H9 (cell line): Measurements from ENCODE around the gene SLC4A5. TPM values are rescaled to one million over a fixed set of nuclear protein-coding genes. Genes with fewer than 3 reads are reported as not detected.

Experiments used
- DNase-seq: peaks from one replicate; pipeline ENCODE4 v3.0.0-alpha.2; 2017
- H2AFZ ChIP-seq: one replicate; pipeline ENCODE4 v1.6.1; 2013; ENCODE audit warnings: mild to moderate bottlenecking, low read length, control low read depth, moderate library complexity
- H2AK5ac ChIP-seq: 2 replicates; pipeline ENCODE4 v1.6.1; 2013; ENCODE audit warnings: low read length, control low read depth, mixed read lengths; ENCODE audit not compliant: insufficient read length
- H2BK120ac ChIP-seq: one replicate; pipeline ENCODE4 v1.6.1; 2013; ENCODE audit warnings: low read depth, mild to moderate bottlenecking, low read length, control low read depth, inconsistent platforms; ENCODE audit not compliant: poor library complexity, severe bottlenecking
- H2BK12ac ChIP-seq: 2 replicates; pipeline ENCODE4 v1.6.1; 2013; ENCODE audit warnings: low read length, control low read depth, mixed read lengths, low read depth; ENCODE audit not compliant: insufficient read length
- H2BK15ac ChIP-seq: 2 replicates; pipeline ENCODE4 v1.6.1; 2013; ENCODE audit warnings: low read depth, low read length, control low read depth
- H2BK20ac ChIP-seq: one replicate; pipeline ENCODE4 v1.6.1; 2013; ENCODE audit warnings: low read depth, mild to moderate bottlenecking, low read length, control low read depth, inconsistent platforms; ENCODE audit not compliant: poor library complexity, severe bottlenecking
- H2BK5ac ChIP-seq: 2 replicates; pipeline ENCODE4 v1.6.1; 2013; ENCODE audit warnings: low read length, control low read depth, mixed read lengths; ENCODE audit not compliant: insufficient read length
- H3K14ac ChIP-seq: 2 replicates; pipeline ENCODE4 v1.6.1; 2013; ENCODE audit warnings: low read length, control low read depth; ENCODE audit not compliant: insufficient read depth
- H3K18ac ChIP-seq: 2 replicates; pipeline ENCODE4 v1.6.1; 2013; ENCODE audit warnings: low read depth, mild to moderate bottlenecking, mixed read lengths, low read length, control low read depth; ENCODE audit not compliant: insufficient read length
- H3K23ac ChIP-seq: 2 replicates; pipeline ENCODE4 v1.6.1; 2013; ENCODE audit warnings: low read length, control low read depth, mixed read lengths, low read depth; ENCODE audit not compliant: insufficient read length
- H3K23me2 ChIP-seq: 2 replicates; pipeline ENCODE4 v1.6.1; 2013; ENCODE audit warnings: low read depth, mild to moderate bottlenecking, mixed read lengths, low read length, control low read depth; ENCODE audit not compliant: insufficient read length, poor library complexity, severe bottlenecking
- H3K27ac ChIP-seq: 2 replicates; pipeline ENCODE4 v1.5.1; 2013; ENCODE audit warnings: low read length, control low read depth, mixed read lengths, low read depth; ENCODE audit not compliant: insufficient read length
- H3K27me3 ChIP-seq: 2 replicates; pipeline ENCODE4 v1.6.1; 2013; ENCODE audit warnings: low read length, control low read depth, inconsistent platforms; ENCODE audit not compliant: insufficient read depth
- H3K4ac ChIP-seq: 2 replicates; pipeline ENCODE4 v1.6.1; 2013; ENCODE audit warnings: low read depth, mild to moderate bottlenecking, control low read depth, inconsistent platforms, low read length, moderate library complexity
- H3K4me1 ChIP-seq: 2 replicates; pipeline ENCODE4 v1.6.1; 2013; ENCODE audit warnings: low read length, control low read depth, inconsistent platforms; ENCODE audit not compliant: insufficient read depth
- H3K4me2 ChIP-seq: 2 replicates; pipeline ENCODE4 v1.6.1; 2013; ENCODE audit warnings: low read length, control low read depth, mixed read lengths; ENCODE audit not compliant: insufficient read length, insufficient read depth
- H3K56ac ChIP-seq: 2 replicates; pipeline ENCODE4 v1.6.1; 2013; ENCODE audit warnings: low read depth, mild to moderate bottlenecking, mixed read lengths, low read length, control low read depth; ENCODE audit not compliant: insufficient read length
- H3K79me1 ChIP-seq: 2 replicates; pipeline ENCODE4 v1.6.1; 2013; ENCODE audit warnings: low read depth, mild to moderate bottlenecking, moderate library complexity, low read length, control low read depth, inconsistent platforms; ENCODE audit not compliant: insufficient read depth, poor library complexity, severe bottlenecking
- H3K79me2 ChIP-seq: 2 replicates; pipeline ENCODE4 v1.6.1; 2013; ENCODE audit warnings: low read length, control low read depth, inconsistent platforms; ENCODE audit not compliant: insufficient read depth
- H3K9ac ChIP-seq: 2 replicates; pipeline ENCODE4 v1.6.1; 2013; ENCODE audit warnings: low read length, control low read depth, mixed read lengths; ENCODE audit not compliant: insufficient read length; ENCODE audit errors: extremely low read depth
- H3K9me3 ChIP-seq: one replicate; pipeline ENCODE4 v1.6.1; 2013; ENCODE audit warnings: low read depth, low read length, inconsistent platforms; ENCODE audit not compliant: control insufficient read depth
- H3T11ph ChIP-seq: one replicate; pipeline ENCODE4 v1.6.1; 2013; ENCODE audit warnings: mild to moderate bottlenecking, low read length, control low read depth, inconsistent platforms
- H4K20me1 ChIP-seq: one replicate; pipeline ENCODE4 v1.6.1; 2013; ENCODE audit not compliant: control insufficient read depth, insufficient read length, insufficient read depth
- H4K5ac ChIP-seq: 2 replicates; pipeline ENCODE4 v1.6.1; 2013; ENCODE audit warnings: low read depth, mild to moderate bottlenecking, mixed read lengths, low read length, control low read depth; ENCODE audit not compliant: insufficient read length
- H4K8ac ChIP-seq: replicated peaks from 2 replicates; pipeline ENCODE4 v1.6.1; 2013; ENCODE audit warnings: low read length, control low read depth, mixed read lengths, low read depth; ENCODE audit not compliant: insufficient read length
- H4K91ac ChIP-seq: 2 replicates; pipeline ENCODE4 v1.6.1; 2013; ENCODE audit warnings: low read depth, mild to moderate bottlenecking, moderate library complexity, mixed read lengths, low read length, control low read depth; ENCODE audit not compliant: insufficient read length
- H3K27ac Mint-ChIP-seq, 3 experiments: 2 replicates in 2 of 3; 3 replicates in 1 of 3; pipeline ENCODE4 v1.8.0; 2020 to 2021; ENCODE audit warnings: mixed read lengths in 3 of 3, mild to moderate bottlenecking in 1 of 3, moderate library complexity in 1 of 3
- H3K27me3 Mint-ChIP-seq: 2 replicates; pipeline ENCODE4 v1.8.0; 2021; ENCODE audit warnings: low read depth, mild to moderate bottlenecking, moderate library complexity, mixed read lengths
- H3K36me3 Mint-ChIP-seq, 3 experiments: 2 replicates in 2 of 3; 3 replicates in 1 of 3; pipeline ENCODE4 v1.8.0; 2020 to 2021; ENCODE audit warnings: low read depth in 3 of 3, mixed read lengths in 3 of 3; ENCODE audit not compliant: insufficient read depth in 1 of 3
- H3K4me1 Mint-ChIP-seq, 2 experiments: 2 replicates each; pipeline ENCODE4 v1.8.0; 2020; ENCODE audit warnings: mixed read lengths in 2 of 2
- H3K4me3 Mint-ChIP-seq, 2 experiments: 2 replicates in 1 of 2; 3 replicates in 1 of 2; pipeline ENCODE4 v1.8.0; 2020 to 2021; ENCODE audit warnings: mild to moderate bottlenecking in 2 of 2, mixed read lengths in 2 of 2, moderate library complexity in 1 of 2
- H3K9me3 Mint-ChIP-seq, 2 experiments: 2 replicates in 1 of 2; 3 replicates in 1 of 2; pipeline ENCODE4 v1.8.0; 2020; ENCODE audit warnings: mild to moderate bottlenecking in 2 of 2, mixed read lengths in 2 of 2, moderate library complexity in 1 of 2
- CTCF ChIP-seq: fragments of 200-600 bp; sonication (generic); conservative IDR thresholded peaks from 3 replicates; pipeline ENCODE4 v1.8.0; 2021; ENCODE audit warnings: antibody characterized with exemption, mild to moderate bottlenecking
- WGBS: extraction: QIAGEN DNeasy Blood & Tissue Kit; methylation state at CpG from one replicate; pipeline ENCODE4 v1.1.7; 2013; ENCODE audit warnings: missing lambda C conversion rate, low lambda C conversion rate, mixed read lengths; ENCODE audit not compliant: insufficient read length; ENCODE audit errors: extremely low coverage; 5-methylcytosine and 5-hydroxymethylcytosine counted together
- total RNA-seq: library from RNA; stranded (reverse); gene quantifications from 2 replicates; pipeline ENCODE4 v1.2.1, GENCODE V29; 2021

Gene SLC4A5
- total RNA-seq, 1 experiment from 2014 or later: 0.50 TPM

GRCh38 chr2:74328074-74328473 is 15.1 kb downstream of the SLC4A5 start:
- Mint-ChIP-seq H3K4me1 (peaks cover 8 to 12% of the 10 kb centered on the region in 2 experiments), H3K27me3 (peaks cover 3% of the 10 kb centered on the region; the same call in 1 of the 2 replicates)

More at GRCh38 chr2:74328074-74328473, 15.1 kb downstream of the SLC4A5 start:
- H3K9ac ChIP-seq: no peak overlapping the region
- no peak overlapping the region for H3T11ph ChIP-seq
- H4K20me1 ChIP-seq: no peaks in the 10 kb centered on the region
- no peak overlapping the region for H4K91ac ChIP-seq
- no peaks in the 10 kb centered on the region for H3K79me1 ChIP-seq
- no peak overlapping the region for H2BK5ac ChIP-seq
- H2AK5ac ChIP-seq: no peak overlapping the region
- no peaks in the 10 kb centered on the region for H3K27me3 ChIP-seq
- no peaks in the 10 kb centered on the region for H3K36me3 Mint-ChIP-seq
- no peak overlapping the region for H2BK12ac ChIP-seq
- no peak overlapping the region for H3K4me2 ChIP-seq
- TF ChIP-seq CTCF: no peak
- no peak overlapping the region for H2AFZ ChIP-seq
- H2BK120ac ChIP-seq: no peak overlapping the region
- peak; percentile 36 for DNase-seq
- no peaks in the 10 kb centered on the region for H3K23me2 ChIP-seq
- H3K14ac ChIP-seq: no peak overlapping the region
- no peak overlapping the region for H4K8ac ChIP-seq
- H3K27ac Mint-ChIP-seq: peak overlapping the region in 1 of 3 experiments; percentile 25; a peak in 1 of 7 replicates
- no peak overlapping the region for H3K56ac ChIP-seq
- H4K5ac ChIP-seq: no peak overlapping the region
- no peak overlapping the region for H3K27ac ChIP-seq
- H3K79me2 ChIP-seq: no peaks in the 10 kb centered on the region
- no peak overlapping the region for H3K18ac ChIP-seq
- H3K9me3 ChIP-seq: no peaks in the 10 kb centered on the region
- no peak overlapping the region for H3K23ac ChIP-seq
- H2BK15ac ChIP-seq: no peak overlapping the region
- H3K4me3 Mint-ChIP-seq: no peak overlapping the region
- H2BK20ac ChIP-seq: no peak overlapping the region
- H3K4me1 ChIP-seq: no peaks in the 10 kb centered on the region
- H3K4ac ChIP-seq: no peak overlapping the region
- no peaks in the 10 kb centered on the region for H3K9me3 Mint-ChIP-seq
- no CpG with 5 or more reads among the region's 2 CpGs for WGBS
